Umbilical cord (tissue), 2 donors: Measurements from ENCODE around the gene NUF2. TPM values are rescaled to one million over a fixed set of nuclear protein-coding genes. Genes with fewer than 3 reads are reported as not detected.
"Not testable (repeated sequence)": the region's sequence is repeated elsewhere in the genome, so short reads cannot be mapped to it uniquely, and the experiment has no call there.

Source experiments
- DNase-seq: peaks from one replicate; pipeline ENCODE4 v3.0.0-alpha.2; 2015; ENCODE audit warnings: low spot score
- total RNA-seq: library from RNA; depleted of rRNA; stranded (reverse); fragments of >200 nt; gene quantifications from one replicate; pipeline ENCODE4 v1.2.3, GENCODE V29; 2014; ENCODE audit warnings: low replicate concordance; ENCODE audit not compliant: insufficient read depth

NUF2 gene
- total RNA-seq, 1 donor from 2014 or later, result 0.96 TPM

- DNase-seq, result no peak
Observed at GRCh38 chr1:163331116-163331515, 9.4 kb downstream of the NUF2 start.

GRCh38 chr1:163335216-163335615 is 13.5 kb downstream of the NUF2 start:
- DNase-seq, result no peak

- no peak for DNase-seq
Observed at GRCh38 chr1:163337631-163338030, 15.9 kb downstream of the NUF2 start.

GRCh38 chr1:163346326-163346870 is 24.6 kb downstream of the NUF2 start:
- DNase-seq, result no peak

- DNase-seq, result no peak
Observed at GRCh38 chr1:163347106-163347505, 25.4 kb downstream of the NUF2 start.

- no peak for DNase-seq
Observed at GRCh38 chr1:163351912-163352311, 30.2 kb downstream of the NUF2 start.

- DNase-seq, result peak; percentile 27
Observed at GRCh38 chr1:163357378-163357777, 35.6 kb downstream of the NUF2 start.

- DNase-seq, result not testable (repeated sequence)
Observed at GRCh38 chr1:163358172-163358571, 36.4 kb downstream of the NUF2 start.

- DNase-seq, result peak; percentile 26
Observed at GRCh38 chr1:163361123-163361934, 39.6 kb downstream of the NUF2 start.

GRCh38 chr1:163365186-163365585 is 43.4 kb downstream of the NUF2 start:
- no peak for DNase-seq

GRCh38 chr1:163366555-163366954 is 44.8 kb downstream of the NUF2 start:
- no peak for DNase-seq

GRCh38 chr1:163367721-163368120 is 46.0 kb downstream of the NUF2 start:
- no peak for DNase-seq

GRCh38 chr1:163372576-163372975 is 50.8 kb downstream of the NUF2 start:
- DNase-seq, result no peak

- DNase-seq, result no peak
Observed at GRCh38 chr1:163378554-163378953, 56.8 kb downstream of the NUF2 start.

- no peak for DNase-seq
Observed at GRCh38 chr1:163379801-163380200, 58.0 kb downstream of the NUF2 start.

GRCh38 chr1:163381487-163382184 is 59.9 kb downstream of the NUF2 start:
- DNase-seq, result peak; percentile 23

- no peak for DNase-seq
Observed at GRCh38 chr1:163382395-163382794, 60.6 kb downstream of the NUF2 start.

- DNase-seq, result no peak
Observed at GRCh38 chr1:163387146-163387545, 65.4 kb downstream of the NUF2 start.

GRCh38 chr1:163388970-163389369 is 67.2 kb downstream of the NUF2 start:
- no peak for DNase-seq

- peak; percentile 28 for DNase-seq
Observed at GRCh38 chr1:163395790-163396189, 74.0 kb downstream of the NUF2 start.

GRCh38 chr1:163397451-163398200 is 75.9 kb downstream of the NUF2 start:
- no peak for DNase-seq

GRCh38 chr1:163399001-163399400 is 77.2 kb downstream of the NUF2 start:
- no peak for DNase-seq
